HG02970 (cell line): Measurements from ENCODE around the gene GRM1.
"Not testable (repeated sequence)": the region's sequence is repeated elsewhere in the genome, so short reads cannot be mapped to it uniquely, and the experiment has no call there.

Experiments used
- ATAC-seq: cut with Tn5 transposase; IDR thresholded peaks from one replicate; pipeline ENCODE4 v1.9.1; 2021; ENCODE audit warnings: mild to moderate bottlenecking, moderate library complexity, moderate number of reproducible peaks; ENCODE audit not compliant: unreplicated experiment, low FRiP score

The GRM1 gene

DNA sequence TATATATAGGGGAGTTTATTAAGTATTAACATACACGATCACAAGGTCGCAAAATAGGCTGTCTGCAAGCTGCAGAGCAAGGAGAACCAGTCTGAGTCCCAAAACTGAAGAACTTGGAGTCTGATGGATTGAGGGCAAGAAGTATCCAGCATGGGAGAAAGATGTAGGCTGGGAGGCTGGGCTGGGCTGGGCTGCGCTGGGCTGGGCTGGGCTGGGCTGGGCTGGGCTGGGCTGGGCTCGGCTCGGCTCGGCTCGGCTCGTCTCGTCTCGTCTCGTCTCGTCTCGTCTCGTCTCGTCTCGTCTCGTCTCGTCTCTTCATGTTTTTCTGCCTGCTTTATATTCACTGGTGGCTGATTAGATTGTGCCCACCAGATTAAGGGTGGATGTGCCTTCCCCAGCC is 238.6 kb downstream of the GRM1 start:
- ATAC-seq, result no peak

- no peak for ATAC-seq
These were observed 239.1 kb downstream of the GRM1 start for GRCh38 chr6:146267946-146268345.

DNA sequence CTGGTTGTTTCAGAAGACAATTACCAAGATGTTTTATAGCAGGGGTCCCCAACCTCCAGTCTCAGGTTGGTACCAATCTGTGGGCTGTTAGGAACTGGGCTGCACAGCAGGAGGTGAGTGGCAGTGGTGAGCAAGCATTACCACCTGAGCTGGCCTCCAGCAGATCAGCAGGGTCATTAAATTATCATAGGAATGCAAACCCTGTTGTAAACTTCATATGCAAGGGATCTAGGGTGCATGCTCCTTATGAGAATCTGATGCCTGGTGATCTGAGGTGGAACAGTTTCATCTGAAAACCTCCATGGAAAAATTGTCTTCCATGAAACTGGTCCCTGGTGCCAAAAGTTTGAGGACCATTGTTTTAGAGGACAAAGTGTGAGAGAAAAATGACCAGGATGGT is 240.6 kb downstream of the GRM1 start:
- no peak for ATAC-seq

DNA sequence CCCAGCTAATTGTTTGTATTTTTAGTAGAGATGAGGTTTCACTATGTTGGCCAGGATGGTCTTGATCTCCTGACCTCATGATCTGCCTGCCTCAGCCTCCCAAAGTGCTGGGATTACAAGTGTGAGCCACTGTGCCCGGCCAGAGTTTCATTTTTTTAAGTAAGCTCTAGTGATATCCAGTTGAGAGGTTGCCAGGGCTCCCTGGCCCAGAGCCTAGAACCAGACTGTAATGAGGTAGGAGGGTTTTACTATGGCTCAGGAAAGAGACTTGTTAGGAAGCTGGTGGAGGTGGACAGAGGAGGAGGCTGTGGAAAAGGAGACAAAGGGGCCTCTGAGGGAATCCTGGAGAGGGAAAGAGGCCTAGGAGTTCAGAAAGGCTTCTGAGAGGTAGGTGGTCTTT is 242.3 kb downstream of the GRM1 start:
- not testable (repeated sequence) for ATAC-seq

GRCh38 chr6:146273490-146273889 is 244.6 kb downstream of the GRM1 start:
- no peak for ATAC-seq

DNA sequence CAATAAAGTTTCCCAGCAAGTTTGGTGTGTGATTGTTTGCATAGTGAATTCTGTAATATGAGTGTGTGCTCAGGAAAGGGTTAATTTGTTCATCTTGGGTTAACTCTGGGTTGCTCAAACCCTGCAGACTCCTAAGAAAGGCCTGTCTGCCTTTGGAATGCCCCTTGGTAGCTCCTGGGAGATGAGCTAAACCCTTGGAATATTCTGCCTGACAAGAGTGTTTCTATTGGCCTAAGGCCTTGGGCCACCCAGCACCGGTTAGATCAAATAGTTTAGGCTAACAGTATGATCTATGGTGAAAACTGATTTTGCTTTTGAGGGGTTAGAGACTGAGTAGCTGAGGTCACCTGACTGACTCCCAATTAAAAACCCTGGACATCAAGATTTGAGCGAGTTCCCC is 248.3 kb downstream of the GRM1 start:
- ATAC-seq, result no peak

DNA sequence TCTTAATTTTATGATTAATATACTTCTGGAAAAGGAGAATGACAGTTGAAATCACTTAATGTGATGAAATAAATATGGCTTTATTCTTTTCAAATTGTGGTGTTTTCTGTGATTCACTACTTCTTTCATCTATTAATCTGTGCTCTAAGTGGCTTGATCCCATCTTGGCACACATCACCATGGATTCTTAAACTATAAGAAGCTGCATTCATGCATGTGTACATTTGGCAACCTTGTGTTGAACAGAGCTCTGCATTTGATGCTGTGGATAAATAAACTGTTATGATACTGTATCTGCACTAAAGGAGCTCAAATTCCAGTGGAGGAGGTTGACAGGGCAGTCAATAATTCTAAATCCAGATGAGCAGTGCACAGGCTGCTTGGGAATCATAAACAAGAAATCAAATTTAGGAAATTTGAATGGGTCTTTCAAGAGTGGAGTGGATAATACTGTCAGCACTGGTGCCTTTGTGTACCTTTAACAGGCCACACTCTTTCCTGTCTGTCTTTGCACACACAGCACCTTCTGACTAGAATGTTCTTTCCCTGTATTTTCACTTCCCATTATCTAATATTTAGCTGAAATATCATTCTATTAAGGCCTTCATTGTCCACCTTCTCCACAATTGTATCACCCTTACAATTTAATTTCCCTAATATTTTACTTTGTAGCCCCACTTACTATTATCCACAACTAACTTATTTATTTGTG is 252.9 kb downstream of the GRM1 start:
- ATAC-seq, result no peak

- no peak for ATAC-seq
These were observed 254.0 kb downstream of the GRM1 start for GRCh38 chr6:146282837-146283236.

DNA sequence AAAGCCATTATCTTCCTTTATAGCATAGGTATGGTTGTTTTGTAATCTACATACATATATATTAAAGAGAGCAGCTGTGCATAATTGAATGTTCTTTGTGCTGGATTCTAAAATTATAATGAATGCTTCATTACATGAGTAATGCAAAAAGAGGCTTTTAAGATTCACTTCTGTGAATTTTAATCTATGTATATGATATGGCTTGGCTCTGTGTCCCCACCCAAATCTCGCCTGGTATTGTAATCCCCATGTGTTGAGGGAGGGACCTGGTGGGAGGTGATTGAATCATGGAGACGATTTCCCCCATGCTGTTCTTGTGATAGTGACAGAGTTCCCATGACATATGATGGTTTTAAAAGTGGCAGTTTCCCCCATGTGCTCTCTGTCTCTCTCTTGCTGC is 255.4 kb downstream of the GRM1 start:
- no peak for ATAC-seq

- ATAC-seq, result no peak
These were observed 258.1 kb downstream of the GRM1 start for GRCh38 chr6:146286961-146287360.

GRCh38 chr6:146287691-146288369 is 259.0 kb downstream of the GRM1 start:
- no peak for ATAC-seq

DNA sequence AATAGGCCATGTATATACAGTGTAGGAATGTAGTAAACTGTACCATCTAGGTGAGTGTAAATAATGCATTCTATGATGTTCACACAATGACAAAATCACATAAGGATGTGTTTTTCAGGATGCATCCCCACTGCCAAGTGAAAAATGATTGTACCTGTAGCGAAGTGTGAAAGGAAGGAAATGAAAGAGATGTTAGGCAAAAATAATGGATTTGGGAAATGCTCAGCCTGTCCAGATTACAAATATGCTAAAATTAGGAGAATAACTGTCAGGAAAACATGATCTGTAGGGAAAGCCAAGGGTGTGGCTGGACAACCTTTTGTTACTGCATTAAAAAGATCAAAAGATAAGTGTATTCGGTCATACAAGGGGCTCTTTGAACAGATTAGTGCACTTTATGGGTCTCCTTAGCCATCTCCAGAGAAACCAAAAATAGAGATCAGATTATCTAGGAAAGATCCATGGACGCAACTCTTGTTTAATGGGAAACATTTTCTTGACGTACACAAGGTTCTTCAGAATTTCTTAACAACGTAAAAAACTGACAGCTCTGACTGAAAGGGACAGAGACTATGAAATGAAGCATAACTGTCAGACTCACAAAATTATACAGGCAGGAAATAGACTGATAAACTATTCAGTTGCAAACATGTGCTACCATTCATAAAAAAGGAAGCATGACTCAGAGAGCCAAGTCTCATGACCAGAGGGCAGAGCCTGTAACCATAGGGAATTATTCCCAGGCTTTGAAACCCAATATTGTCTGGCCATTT is 261.1 kb downstream of the GRM1 start:
- ATAC-seq, result no peak

GRCh38 chr6:146290589-146290901 is 261.7 kb downstream of the GRM1 start:
- no peak for ATAC-seq

DNA sequence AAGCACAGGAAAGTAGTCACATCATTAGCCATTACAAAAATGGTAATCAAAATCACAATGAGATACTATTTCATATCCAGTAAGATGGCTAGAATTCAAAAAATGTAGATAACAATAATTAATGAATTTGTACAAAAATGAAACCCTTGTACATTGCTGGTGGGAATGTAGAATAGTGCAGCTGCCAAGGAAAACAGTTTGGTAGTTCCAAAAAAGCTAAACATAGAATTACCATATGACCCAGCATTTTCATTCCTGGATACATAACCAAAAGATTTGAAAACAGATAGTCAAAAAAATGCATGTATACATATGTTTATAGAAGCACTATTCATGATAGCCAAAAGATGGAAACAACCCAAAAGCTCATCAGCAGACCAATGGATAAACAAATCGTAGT is 263.6 kb downstream of the GRM1 start:
- ATAC-seq, result no peak

DNA sequence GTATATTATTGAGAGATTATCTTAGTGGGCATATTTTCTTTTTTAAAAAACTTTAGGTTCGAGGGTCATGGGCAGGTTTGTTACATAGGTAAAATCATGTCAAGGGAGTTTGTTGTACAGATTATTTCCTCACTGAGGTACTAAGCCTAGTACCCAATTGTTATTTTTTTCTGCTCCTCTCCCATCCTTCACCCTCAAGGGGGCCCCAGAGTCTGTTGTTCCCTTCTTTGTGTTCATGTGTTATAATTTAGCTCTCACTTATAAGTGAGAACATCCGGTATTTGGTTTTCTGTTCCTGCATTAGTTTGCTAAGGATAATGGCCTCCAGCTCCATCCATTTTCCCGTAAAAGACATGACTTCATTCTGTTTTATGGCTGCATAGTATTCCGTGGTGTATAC is 266.8 kb downstream of the GRM1 start:
- no peak for ATAC-seq

DNA sequence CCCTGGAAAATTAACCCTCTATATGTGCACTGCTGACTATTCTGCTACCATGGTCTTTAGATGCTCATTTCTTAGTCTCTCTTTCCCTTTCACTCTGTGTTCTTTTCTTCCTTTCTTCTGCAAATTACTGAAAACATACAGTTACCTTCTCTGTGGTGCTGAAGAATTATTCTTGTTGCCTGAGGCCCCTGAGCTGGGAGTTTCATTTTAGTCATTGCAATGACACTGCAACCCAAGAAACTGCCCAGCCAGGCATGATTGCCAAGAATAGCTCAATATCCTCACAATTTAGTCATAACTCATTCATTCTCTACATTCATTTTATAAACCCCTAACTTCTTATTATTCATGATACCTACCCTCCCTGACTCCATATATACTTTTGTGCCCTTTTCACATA is 269.0 kb downstream of the GRM1 start:
- no peak for ATAC-seq

DNA sequence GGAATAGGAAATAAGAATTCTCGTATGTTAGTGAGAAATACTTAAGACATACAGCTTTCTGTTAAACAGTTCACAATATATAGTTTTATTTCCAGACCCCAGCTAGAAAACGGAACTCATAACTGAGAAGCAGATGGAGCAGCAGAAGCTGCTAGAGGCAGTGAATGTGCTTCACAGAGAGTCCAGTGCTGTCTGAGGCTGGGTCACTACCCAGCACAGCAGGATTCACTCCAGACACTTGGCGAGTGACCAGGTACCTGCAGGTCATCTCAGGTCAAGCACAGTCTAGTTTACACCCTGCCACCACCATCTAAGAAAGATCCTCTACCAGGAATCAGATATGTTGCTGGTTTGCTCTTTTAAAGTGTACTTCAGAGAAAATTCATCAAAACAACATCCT is 271.7 kb downstream of the GRM1 start:
- no peak for ATAC-seq

- ATAC-seq, result no peak
These were observed 272.9 kb downstream of the GRM1 start for GRCh38 chr6:146301764-146302163.

- no peak for ATAC-seq
These were observed 274.1 kb downstream of the GRM1 start for GRCh38 chr6:146302994-146303393.

- ATAC-seq, result no peak
These were observed 275.3 kb downstream of the GRM1 start for GRCh38 chr6:146304181-146304580.

DNA sequence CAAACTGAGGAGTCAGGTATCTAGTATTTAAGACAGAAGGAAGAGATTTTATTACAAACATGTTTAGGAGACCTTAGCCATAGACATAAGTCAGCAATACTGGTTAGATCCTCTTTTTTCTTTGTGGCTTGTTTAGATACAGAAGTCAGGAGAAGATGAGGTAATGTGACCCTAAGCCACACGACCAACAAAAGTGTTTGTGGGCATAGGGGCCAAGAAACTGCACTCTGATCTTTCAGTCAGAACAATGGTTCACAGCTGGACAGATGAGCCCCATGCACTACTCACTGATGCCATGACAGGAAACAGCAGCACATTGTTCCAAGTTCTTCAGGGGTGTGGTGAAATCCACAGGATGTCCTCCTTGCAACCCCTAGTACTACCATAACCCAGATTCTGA is 276.2 kb downstream of the GRM1 start:
- ATAC-seq, result no peak

GRCh38 chr6:146305951-146306350 is 277.1 kb downstream of the GRM1 start:
- ATAC-seq, result no peak
